ENCODE data around the gene FCMR.

The FCMR gene

GRCh38 chr1:206951318-206952100, 29.8 kb upstream of the FCMR start:
- H3K4me3 ChIP-seq (ENCODE audit: low read depth, low read length): no peak overlapping the region

DNA sequence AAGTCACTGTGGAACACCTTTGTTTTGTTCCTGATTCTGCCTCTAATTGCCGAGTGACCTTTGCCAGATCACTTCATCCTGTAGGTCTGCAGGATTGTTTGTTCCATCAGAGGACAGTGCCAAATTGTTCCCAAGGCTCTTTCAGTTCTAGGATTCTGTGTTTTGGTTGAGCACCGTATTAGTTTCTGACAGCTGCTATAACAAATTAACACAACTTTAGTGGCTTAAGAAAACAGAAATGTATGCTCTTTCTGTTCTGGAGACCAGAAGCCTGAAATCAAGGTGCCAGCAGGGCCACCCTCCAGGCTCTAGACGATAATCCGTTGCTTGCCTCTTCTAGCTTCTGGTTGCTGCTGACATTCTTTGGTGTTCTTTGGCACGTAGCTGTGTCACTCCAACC, 27.9 kb upstream of the FCMR start:
- H3K4me3 ChIP-seq (ENCODE audit: low read depth, low read length): no peak overlapping the region

DNA sequence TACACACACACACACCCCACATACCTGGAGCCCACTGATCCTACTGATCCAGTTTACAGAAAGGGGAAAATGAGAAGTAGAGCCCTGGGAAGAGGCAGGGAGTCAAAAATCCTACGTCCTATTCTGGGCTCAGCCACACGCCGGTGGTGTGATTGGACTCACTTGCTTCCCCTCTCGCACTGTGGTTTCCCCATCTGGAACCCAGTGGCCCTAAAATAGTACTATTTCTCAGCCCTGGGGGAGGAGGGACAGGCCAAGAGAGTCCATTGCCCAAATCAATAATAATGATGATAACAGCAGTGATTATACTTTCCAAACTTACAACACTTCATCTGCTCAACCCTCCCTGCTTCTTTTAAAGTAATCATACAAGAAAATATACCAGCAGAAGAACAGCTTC, 27.5 kb upstream of the FCMR start:
- H3K4me3 ChIP-seq (ENCODE audit: low read depth, low read length): no peak overlapping the region

DNA sequence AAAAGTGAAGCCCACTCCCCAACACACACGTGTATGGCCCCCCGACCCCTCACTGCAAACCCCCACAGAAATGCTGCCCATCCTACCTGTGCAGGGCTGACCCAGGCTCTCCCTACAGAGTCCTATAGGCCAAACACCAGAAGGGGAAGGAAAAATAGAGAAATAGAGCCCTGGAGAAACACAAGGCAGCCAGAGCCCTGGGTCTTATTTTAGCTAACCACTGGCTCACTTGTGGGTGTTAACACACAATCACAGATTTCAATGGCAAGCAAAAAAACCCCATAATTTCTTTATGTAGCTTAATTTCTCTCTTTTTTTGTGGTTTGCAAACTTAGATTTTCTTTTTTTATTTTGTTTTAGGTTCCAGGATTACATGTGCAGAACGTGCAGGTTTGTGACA, 25.5 kb upstream of the FCMR start:
- no peak overlapping the region for H3K4me3 ChIP-seq (ENCODE audit: low read depth, low read length)

DNA sequence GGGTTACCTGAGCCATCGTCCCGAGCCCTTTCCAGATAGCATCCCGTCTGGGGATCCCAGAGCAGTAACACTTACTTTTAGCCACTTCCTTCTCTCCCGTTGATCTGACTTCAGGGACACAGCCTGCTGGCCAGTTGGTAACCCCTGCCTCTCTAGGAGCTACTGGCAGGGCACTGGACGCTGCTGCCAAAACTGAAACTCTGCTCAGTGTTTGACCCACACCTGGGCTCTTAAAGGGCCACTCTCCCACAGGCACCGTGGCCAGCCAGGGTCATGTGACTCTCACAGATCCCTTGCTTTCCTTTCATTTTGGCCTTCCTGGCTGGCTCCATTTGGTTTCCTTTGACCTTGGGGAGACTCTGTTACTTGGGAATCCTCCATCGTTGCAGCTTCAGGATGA, 24.5 kb upstream of the FCMR start, which contains the start of gene PIGR:
PIGR (minus strand) TSS at position 206 of the 400 bp plus-strand sequence. CDS start 5,935 bp downstream, outside the sequence.
- H3K4me3 ChIP-seq (ENCODE audit: low read depth, low read length): no peak within 1 kb of the TSS

- no peak overlapping the region for H3K4me3 ChIP-seq (ENCODE audit: low read depth, low read length)
These were observed 24.0 kb upstream of the FCMR start for GRCh38 chr1:206945779-206946178.

DNA sequence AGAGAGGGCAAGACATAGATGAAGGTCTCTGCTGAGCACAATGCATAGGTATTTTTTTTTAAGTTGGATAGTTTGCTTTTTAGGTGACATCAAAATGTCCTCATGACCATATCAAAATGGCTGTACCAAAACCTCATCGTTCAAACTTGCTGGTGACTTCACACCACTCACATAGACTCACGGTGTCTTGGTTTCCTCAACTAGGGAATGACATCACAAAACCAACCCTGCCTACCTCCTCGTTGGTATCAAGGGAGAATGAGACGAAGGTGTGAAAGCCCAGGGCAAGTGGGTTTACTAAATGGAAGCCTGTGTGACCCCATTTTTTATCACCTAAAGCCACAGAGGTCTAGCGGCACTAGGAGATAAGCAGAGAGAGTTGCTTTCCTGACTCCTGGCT, 23.0 kb upstream of the FCMR start:
- H3K4me3 ChIP-seq (ENCODE audit: low read depth, low read length): no peak overlapping the region

GRCh38 chr1:206941766-206942418, 20.2 kb upstream of the FCMR start:
- H3K4me3 ChIP-seq (ENCODE audit: low read depth, low read length): no peak overlapping the region

DNA sequence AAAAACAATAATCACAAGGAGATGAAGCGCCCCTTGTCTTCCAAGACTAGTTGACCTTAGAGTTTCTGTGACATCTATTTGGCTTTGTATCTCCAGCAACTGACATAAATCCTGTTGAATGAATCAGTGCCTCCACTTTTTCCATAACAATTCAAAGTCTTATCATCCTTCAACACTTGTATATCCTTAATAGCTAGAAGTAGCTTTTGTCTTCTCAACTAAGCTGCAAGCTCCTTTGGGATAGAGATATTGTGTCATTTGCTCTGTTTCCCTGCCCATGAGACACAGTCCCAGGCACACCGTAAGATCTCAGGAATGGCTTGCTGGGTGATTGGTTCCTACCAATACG, 18.8 kb upstream of the FCMR start:
- H3K4me3 ChIP-seq (ENCODE audit: low read depth, low read length): no peak overlapping the region

DNA sequence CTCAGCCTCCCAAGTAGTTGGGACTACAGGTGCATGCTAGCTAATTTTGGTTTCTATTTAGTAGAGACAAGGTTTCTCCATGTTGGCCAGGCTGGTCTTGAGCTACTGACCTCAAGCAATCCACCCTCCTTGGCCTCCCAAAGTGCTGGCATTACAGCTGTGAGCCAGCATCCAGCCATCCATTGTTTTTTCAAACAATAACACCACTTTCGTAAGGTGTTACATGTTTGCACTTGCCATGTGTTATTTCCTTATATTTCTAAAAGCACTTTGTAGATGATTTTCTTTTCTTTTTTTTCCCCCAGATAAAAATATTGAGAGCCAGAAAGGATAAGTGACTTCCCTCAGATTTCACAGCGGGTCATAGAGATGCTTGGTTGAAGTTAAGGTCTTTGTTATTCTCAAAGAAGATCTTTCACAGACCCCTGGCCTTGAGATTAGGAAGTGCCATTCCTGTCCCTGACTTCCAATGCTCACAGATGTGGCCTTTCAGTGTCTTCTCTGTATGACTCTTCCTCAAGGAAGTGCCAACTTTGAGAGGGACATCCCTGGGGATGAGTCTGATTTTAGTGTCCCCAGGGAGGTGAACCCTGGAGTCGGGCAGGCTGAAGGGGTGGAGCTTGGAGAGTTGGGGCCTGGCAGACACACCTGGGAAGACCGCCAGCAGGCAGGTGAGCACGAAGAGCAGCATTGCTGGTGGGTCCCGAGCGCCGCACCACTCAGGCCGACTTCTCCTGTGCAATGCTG, 18.3 kb upstream of the FCMR start:
- no peak overlapping the region for H3K4me3 ChIP-seq (ENCODE audit: low read depth, low read length)

DNA sequence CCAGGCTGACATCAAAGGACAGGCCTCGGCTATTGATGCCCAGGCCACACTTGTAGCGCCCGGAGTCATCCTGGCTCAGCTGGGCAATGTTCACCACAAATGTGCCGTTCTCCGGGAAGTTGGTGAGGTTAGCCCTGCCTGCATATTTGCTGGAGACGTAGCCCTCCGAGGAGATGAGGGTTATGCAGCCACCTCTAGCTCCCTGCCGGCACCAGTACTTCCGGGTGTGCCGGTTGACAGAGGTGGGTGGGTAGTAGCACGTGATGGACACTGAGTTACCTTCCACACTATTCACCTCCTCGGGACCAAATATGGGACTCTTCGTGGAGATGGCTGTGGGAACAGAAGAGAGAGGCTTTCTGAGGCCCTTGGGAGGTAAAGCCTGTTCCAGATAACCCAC, 17.4 kb upstream of the FCMR start:
- H3K4me3 ChIP-seq (ENCODE audit: low read depth, low read length): no peak overlapping the region

- no peak overlapping the region for H3K4me3 ChIP-seq (ENCODE audit: low read depth, low read length)
These were observed 15.7 kb upstream of the FCMR start for GRCh38 chr1:206937425-206937824.

GRCh38 chr1:206935491-206936067, 13.8 kb upstream of the FCMR start:
- no peak overlapping the region for H3K4me3 ChIP-seq (ENCODE audit: low read depth, low read length)

DNA sequence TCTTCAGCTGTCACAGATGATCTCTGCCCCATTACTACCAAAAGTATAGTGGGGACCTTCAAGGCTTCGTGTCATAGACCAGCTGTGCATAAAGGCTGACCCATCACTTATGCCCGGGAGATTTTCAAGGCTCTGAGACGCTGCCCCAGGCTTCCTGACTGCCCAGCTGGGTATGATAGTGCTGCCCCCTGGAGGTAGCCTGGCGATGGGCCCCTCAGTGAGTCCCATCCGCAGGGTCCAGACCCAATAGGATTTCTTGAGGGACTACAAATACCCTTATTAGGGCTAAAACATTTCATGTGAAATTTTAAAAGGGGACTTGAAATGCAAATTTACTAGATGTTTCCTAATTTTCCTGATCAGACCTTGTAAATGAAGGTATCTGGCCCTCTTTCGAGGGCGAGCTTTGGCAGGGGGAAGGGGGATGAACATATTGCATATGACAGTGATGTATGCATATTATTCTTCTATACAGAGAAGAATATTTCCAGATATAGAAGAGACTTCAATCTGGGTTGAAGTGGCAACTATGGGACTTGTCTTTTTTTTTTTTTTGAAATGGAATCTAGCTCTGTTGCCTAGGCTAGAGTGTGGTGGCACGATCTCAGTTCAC, 11.7 kb upstream of the FCMR start:
- no peak overlapping the region for H3K4me3 ChIP-seq (ENCODE audit: low read depth, low read length)

- no peak overlapping the region for H3K4me3 ChIP-seq (ENCODE audit: low read depth, low read length)
These were observed 10.4 kb upstream of the FCMR start for GRCh38 chr1:206932177-206932576.

GRCh38 chr1:206931709-206932108, 10.0 kb upstream of the FCMR start:
- H3K4me3 ChIP-seq (ENCODE audit: low read depth, low read length): no peak overlapping the region

DNA sequence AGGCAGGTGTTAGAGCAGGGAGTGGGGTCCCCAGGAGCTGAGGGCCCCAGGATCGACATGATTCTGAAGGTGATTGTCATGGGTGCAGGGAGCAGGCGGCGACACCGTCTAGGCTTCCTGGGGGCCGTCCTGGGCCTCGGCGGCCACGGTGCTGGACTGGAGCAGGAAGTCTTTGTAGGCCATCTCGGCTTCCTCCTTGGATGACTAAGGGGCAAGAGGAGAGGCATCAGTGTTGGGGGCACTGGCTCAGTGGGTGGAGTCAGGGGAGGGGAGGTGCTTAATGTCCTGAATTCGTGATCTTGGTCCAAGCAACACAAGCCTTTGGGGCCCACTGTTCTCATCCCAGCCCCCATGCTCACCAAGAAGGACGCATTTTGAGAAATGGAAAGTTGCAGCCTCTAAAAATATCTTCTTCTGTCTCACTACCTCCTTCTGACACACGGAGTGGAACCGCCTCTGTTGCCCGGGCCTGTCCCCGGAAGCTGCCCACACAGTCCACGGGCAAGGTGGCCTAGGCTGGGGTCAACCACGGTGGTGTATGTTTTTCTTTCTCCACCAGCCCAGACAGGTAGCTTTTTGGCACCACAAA, 8.6 kb upstream of the FCMR start:
- no peak overlapping the region for H3K4me3 ChIP-seq (ENCODE audit: low read depth, low read length)

GRCh38 chr1:206929524-206929923, 7.8 kb upstream of the FCMR start:
- H3K4me3 ChIP-seq (ENCODE audit: low read depth, low read length): no peak overlapping the region

DNA sequence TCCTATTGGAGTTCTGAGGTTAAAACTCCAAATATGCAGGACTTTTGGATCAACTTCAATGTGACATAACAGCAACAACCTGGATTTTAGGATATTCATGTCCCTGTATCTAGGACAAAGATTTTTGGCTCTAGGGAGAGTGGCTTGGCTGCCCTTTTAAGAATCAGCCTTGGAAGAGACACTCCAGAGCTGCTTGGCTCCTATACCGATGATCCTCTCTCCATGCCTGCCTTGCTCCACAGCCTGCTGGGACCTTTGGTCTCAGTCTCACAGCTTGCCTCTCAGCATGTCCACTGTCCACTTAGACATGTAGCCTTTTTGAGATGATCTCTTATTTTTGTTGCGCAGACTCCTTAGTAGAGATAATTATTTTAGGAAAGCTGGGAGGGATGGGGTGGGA, 4.5 kb upstream of the FCMR start:
- no peak overlapping the region for H3K4me3 ChIP-seq (ENCODE audit: low read depth, low read length)

DNA sequence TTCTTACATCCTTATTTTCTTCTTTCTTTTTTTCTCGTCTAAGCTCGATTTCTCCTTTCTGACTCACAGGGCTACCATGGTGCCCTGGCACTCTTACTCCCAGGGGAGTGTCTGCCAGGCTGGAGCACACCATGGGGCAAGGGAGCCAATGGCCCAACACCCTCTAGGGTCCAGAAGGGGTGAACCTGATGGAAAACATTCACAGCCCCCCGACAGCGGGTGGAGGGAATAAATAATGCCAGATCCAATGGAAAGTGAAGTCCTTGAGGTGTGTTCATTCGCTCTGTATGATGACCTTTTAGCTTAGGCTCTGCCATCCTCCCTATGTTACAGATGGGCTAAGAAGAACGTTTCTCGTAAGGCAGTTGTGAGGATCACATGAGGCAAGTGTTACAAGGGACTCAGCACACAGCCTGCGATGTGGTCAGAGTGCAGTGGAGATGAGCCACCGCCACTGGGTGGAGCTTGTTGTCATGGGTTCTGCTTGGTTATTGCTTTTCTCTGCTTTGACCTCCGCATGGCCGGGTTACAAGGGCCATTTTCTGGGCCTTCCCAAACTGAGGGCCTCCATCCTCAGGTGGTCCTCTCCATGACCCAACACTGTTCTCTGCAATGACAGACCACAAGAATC, 3.5 kb upstream of the FCMR start:
- no peak overlapping the region for H3K4me3 ChIP-seq (ENCODE audit: low read depth, low read length)

All from iPS-11a (cell line).